Spleen (tissue), 11 donors: ENCODE results near the gene TMX1. TPM values are rescaled to one million over a fixed set of nuclear protein-coding genes. Genes with fewer than 3 reads are reported as not detected.

Experiments used
- DNase-seq: peaks from one replicate; pipeline ENCODE4 v3.0.0-alpha.2; 2020
- H3K27ac ChIP-seq, 8 donors: fragments of 200-600 bp; sonication (generic) in 7 of 8; 1 replicate in 4 of 8; 2 replicates in 4 of 8; pipeline versions ENCODE4 v1.5.0 to v1.8.0; 2016 to 2021; ENCODE audit warnings: inconsistent platforms in 4 of 8, mild to moderate bottlenecking in 4 of 8, moderate library complexity in 1 of 8
- H3K27me3 ChIP-seq, 7 donors: fragments of 200-600 bp; sonication (generic) in 6 of 7; replicated peaks in 1 of 7; 1 replicate in 4 of 7; 2 replicates in 3 of 7; pipeline versions ENCODE4 v1.5.0 to v1.8.0; 2016 to 2021; ENCODE audit warnings: inconsistent platforms in 3 of 7, mild to moderate bottlenecking in 1 of 7
- H3K36me3 ChIP-seq, 6 donors: fragments of 200-600 bp; sonication (generic) in 5 of 6; 1 replicate in 4 of 6; 2 replicates in 2 of 6; pipeline versions ENCODE4 v1.5.0 to v1.8.0; 2016 to 2021; ENCODE audit warnings: inconsistent platforms in 2 of 6
- H3K4me1 ChIP-seq, 6 donors: fragments of 200-600 bp; sonication (generic) in 5 of 6; 1 replicate in 3 of 6; 2 replicates in 3 of 6; pipeline versions ENCODE4 v1.5.0 to v1.8.0; 2016 to 2021; ENCODE audit warnings: inconsistent platforms in 3 of 6
- H3K4me3 ChIP-seq, 8 donors: fragments of 200-600 bp; sonication (generic) in 7 of 8; 1 replicate in 4 of 8; 2 replicates in 4 of 8; pipeline versions ENCODE4 v1.5.0 to v1.8.0; 2016 to 2021; ENCODE audit warnings: inconsistent platforms in 4 of 8, mild to moderate bottlenecking in 4 of 8, moderate library complexity in 2 of 8
- H3K9me3 ChIP-seq, 8 donors: fragments of 200-600 bp; sonication (generic) in 7 of 8; 1 replicate in 4 of 8; 2 replicates in 4 of 8; pipeline versions ENCODE4 v1.5.0 to v1.8.0; 2016 to 2021; ENCODE audit warnings: inconsistent platforms in 4 of 8
- CTCF ChIP-seq, 11 experiments: fragments of 200-600 bp in 7 of 11; fragments of 450-650 bp in 4 of 11; sonication (generic) in 4 of 11; IDR thresholded peaks in 8 of 11; conservative IDR thresholded peaks in 3 of 11; 1 replicate in 7 of 11; 2 replicates in 4 of 11; pipeline versions ENCODE4 v1.4.0 to v1.8.0; 2016 to 2021; ENCODE audit warnings: antibody characterized with exemption in 11 of 11, inconsistent platforms in 4 of 11, mild to moderate bottlenecking in 1 of 11
- POLR2A ChIP-seq, 3 donors: fragments of 450-650 bp; IDR thresholded peaks; one replicate each; pipeline ENCODE4 v1.5.1; 2017; ENCODE audit warnings: antibody characterized with exemption in 3 of 3, mild to moderate bottlenecking in 1 of 3
- POLR2AphosphoS5 ChIP-seq, 3 donors: sonication (generic); formaldehyde crosslinking; IDR thresholded peaks; one replicate each; pipeline ENCODE4 v1.5.1; 2017; ENCODE audit warnings: antibody characterized with exemption in 3 of 3
- WGBS, 5 donors: extraction: QIAGEN DNeasy Blood & Tissue Kit in 3 of 5; methylation state at CpG; one replicate each; pipeline versions ENCODE4 v1.1.5 to v1.1.7; 2013 to 2018; 5-methylcytosine and 5-hydroxymethylcytosine counted together
- intact Hi-C: fragments of 100-400 bp; cut with DNase I; formaldehyde crosslinking; loops from one replicate; pipeline ENCODE4 v1.15.0; 2023; ENCODE audit warnings: low total_unique reads
- polyA plus RNA-seq, 3 donors: library from polyadenylated mRNA; stranded (reverse); fragments of 200-250 nt; gene quantifications; one replicate each; pipeline ENCODE4 v1.2.1, GENCODE V29; 2013
- total RNA-seq, 7 donors: library from RNA; depleted of rRNA in 3 of 7; stranded (reverse); fragments of >200 nt in 3 of 7; fragmentation: NEBNext Ultra II Directional in 4 of 7; extraction: Animal tissue kit (Norgen Biotek cat#: 25700) in 4 of 7; gene quantifications; one replicate each; pipeline versions ENCODE4 v1.1.0 to v1.2.1, GENCODE V29; 2016 to 2021
- donor health status: healthy with polysubstance abuse.
- donor health status: DM: no; HTN: no; CAD: no; lungs with moderate emphysema.
- donor health status: DM: no; HTN: no; CAD: no.
- donor health status: Bipolar disorder and iron deficiency.
- donor health status: healthy.
- donor health status: DM: no; HTN: no; CAD: no.
- donor health status: DM: yes; HTN: yes; CAD: no.

Gene TMX1
- total and polyA plus RNA-seq, 10 donors: 6.1 to 41.3 (median 35.0) TPM

GRCh38 chr14:51242545-51243490 is 2.8 kb downstream of the TMX1 start:
- TF ChIP-seq CTCF (IDR thresholded peaks at IDR 0.05 in 8 of 11, conservative IDR thresholded peaks at IDR 0.05 in 3 of 11): no peak
- TF ChIP-seq POLR2A (IDR thresholded peaks at IDR 0.05): no peak
- TF ChIP-seq POLR2AphosphoS5 (IDR thresholded peaks at IDR 0.05): no peak
- Histone ChIP-seq H3K27me3 (no peaks in the 10 kb centered on the region), H3K36me3 (peaks cover 0 to 40% (median 11%) of the 10 kb centered on the region in 6 donors), H3K4me1 (peaks cover 17 to 74% (median 53%) of the 10 kb centered on the region in 6 donors), H3K9me3 (no peaks in the 10 kb centered on the region), H3K4me3 (peak overlapping the region in 1 of 8 donors; percentile 90), H3K27ac (peak overlapping the region in 1 of 8 donors; percentile 91)
- 47 to 71% (median 62%) methylated on average over 7 of the region's 7 CpGs for WGBS, 5 donors
- no peak for DNase-seq
- intact Hi-C loops: no loop called here

- no peak overlapping the region for H3K4me3 ChIP-seq
- peaks cover 0 to 57% (median 21%) of the 10 kb centered on the region in 6 donors for H3K36me3 ChIP-seq
- H3K4me1 ChIP-seq: peaks cover 22 to 77% (median 52%) of the 10 kb centered on the region in 6 donors
- intact Hi-C loops: no loop called here
- H3K27ac ChIP-seq: peak overlapping the region in 1 of 8 donors; percentile 12
- H3K27me3 ChIP-seq: no peaks in the 10 kb centered on the region
- no peak for DNase-seq
- no peaks in the 10 kb centered on the region for H3K9me3 ChIP-seq
- 94 to 99% (median 96%) methylated on average over 5 of the region's 5 CpGs for WGBS, 5 donors
- TF ChIP-seq CTCF (IDR thresholded peaks at IDR 0.05 in 8 of 11, conservative IDR thresholded peaks at IDR 0.05 in 3 of 11) (no peak), POLR2A (IDR thresholded peaks at IDR 0.05) (no peak), POLR2AphosphoS5 (IDR thresholded peaks at IDR 0.05) (no peak)
These were observed 4.5 kb downstream of the TMX1 start for GRCh38 chr14:51244591-51244990.

GRCh38 chr14:51246032-51246431 is 6.0 kb downstream of the TMX1 start:
- TF ChIP-seq CTCF (IDR thresholded peaks at IDR 0.05 in 8 of 11, conservative IDR thresholded peaks at IDR 0.05 in 3 of 11) (no peak), POLR2A (IDR thresholded peaks at IDR 0.05) (no peak), POLR2AphosphoS5 (IDR thresholded peaks at IDR 0.05) (no peak)
- no peaks in the 10 kb centered on the region for H3K27me3 ChIP-seq
- H3K27ac ChIP-seq: peak overlapping the region in 1 of 8 donors; percentile 5
- intact Hi-C loops: no loop called here
- no peak overlapping the region for H3K4me3 ChIP-seq
- no peaks in the 10 kb centered on the region for H3K9me3 ChIP-seq
- H3K4me1 ChIP-seq: peaks cover 22 to 70% (median 49%) of the 10 kb centered on the region in 6 donors
- WGBS, 5 donors: 55 to 66% (median 58%) methylated on average over 4 of the region's 4 CpGs
- no peak for DNase-seq
- H3K36me3 ChIP-seq: peaks cover 0 to 72% (median 35%) of the 10 kb centered on the region in 6 donors
